HepG2 (cell line): Measurements from ENCODE around the gene U2AF1L4. TPM values are rescaled to one million over a fixed set of nuclear protein-coding genes. Genes with fewer than 3 reads are reported as not detected.

Experiments
- CBX1 ChIP-seq: IDR thresholded peaks from one replicate; pipeline ENCODE4 v1.6.1; 2016; ENCODE audit warnings: antibody characterized with exemption, low read depth
- GPN1 ChIP-seq: sonication (generic); formaldehyde crosslinking; IDR thresholded peaks from 2 replicates; pipeline ENCODE4 v1.5.1; 2020; ENCODE audit warnings: missing genetic modification reagents, borderline replicate concordance
- KLF16 ChIP-seq, 2 experiments: sonication (generic) in 1 of 2; formaldehyde crosslinking in 1 of 2; IDR thresholded peaks; 2 replicates each; pipeline versions ENCODE4 v1.6.1 to v1.8.0; 2016 to 2023; ENCODE audit warnings: missing genetic modification reagents in 2 of 2, missing compliant biosample characterization in 1 of 2
- MXI1 ChIP-seq: IDR thresholded peaks from 3 replicates; pipeline ENCODE4 v1.6.1; 2012; ENCODE audit warnings: low read depth, low read length, inconsistent platforms, borderline replicate concordance
- PAX8 ChIP-seq: sonication (generic); formaldehyde crosslinking; IDR thresholded peaks from 2 replicates; pipeline ENCODE4 v1.8.0; 2022; ENCODE audit warnings: mild to moderate bottlenecking, missing genetic modification reagents, borderline replicate concordance
- PTBP1 ChIP-seq: fragments of 200-400 bp; formaldehyde crosslinking; IDR thresholded peaks from 2 replicates; pipeline ENCODE4 v1.6.1; 2018; ENCODE audit warnings: low read length, low read depth; ENCODE audit not compliant: poor library complexity, severe bottlenecking
- REPIN1 ChIP-seq: sonication (generic); formaldehyde crosslinking; IDR thresholded peaks from 2 replicates; pipeline ENCODE4 v1.8.0; 2022; ENCODE audit warnings: missing genetic modification reagents, low read depth, mild to moderate bottlenecking, borderline replicate concordance
- RXRA ChIP-seq: sonication (generic); formaldehyde crosslinking; IDR thresholded peaks from 2 replicates; pipeline ENCODE4 v1.5.1; 2020; ENCODE audit warnings: missing genetic modification reagents
- SALL1 ChIP-seq: sonication (generic); formaldehyde crosslinking; IDR thresholded peaks from 2 replicates; pipeline ENCODE4 v1.8.0; 2022; ENCODE audit warnings: mild to moderate bottlenecking, missing genetic modification reagents
- SP2 ChIP-seq: sonication (generic); formaldehyde crosslinking; IDR thresholded peaks from 2 replicates; pipeline ENCODE4 v1.5.1; 2020; ENCODE audit warnings: mild to moderate bottlenecking, missing genetic modification reagents
- ZFX ChIP-seq: sonication (generic); formaldehyde crosslinking; IDR thresholded peaks from 2 replicates; pipeline ENCODE4 v1.4.0; 2020; ENCODE audit warnings: mild to moderate bottlenecking, low read depth, missing genetic modification reagents, moderate library complexity
- ZNF337 ChIP-seq: sonication (generic); formaldehyde crosslinking; IDR thresholded peaks from 2 replicates; pipeline ENCODE4 v1.5.1; 2020; ENCODE audit warnings: missing genetic modification reagents, low read depth, mild to moderate bottlenecking, borderline replicate concordance
- ZNF34 ChIP-seq: sonication (generic); formaldehyde crosslinking; IDR thresholded peaks from 2 replicates; pipeline ENCODE4 v1.4.0; 2020; ENCODE audit warnings: mild to moderate bottlenecking, missing genetic modification reagents, borderline replicate concordance
- ZNF501 ChIP-seq: sonication (generic); formaldehyde crosslinking; IDR thresholded peaks from 2 replicates; pipeline ENCODE4 v1.5.1; 2020; ENCODE audit warnings: mild to moderate bottlenecking, moderate library complexity, missing genetic modification reagents
- ZNF792 ChIP-seq: IDR thresholded peaks from 2 replicates; pipeline ENCODE4 v1.6.1; 2016
- ZSCAN25 ChIP-seq: sonication (generic); formaldehyde crosslinking; IDR thresholded peaks from 2 replicates; pipeline ENCODE4 v1.8.0; 2022; ENCODE audit warnings: mild to moderate bottlenecking, missing genetic modification reagents
- polyA plus RNA-seq, 8 experiments: library from polyadenylated mRNA; depleted of rRNA in 3 of 8; stranded (reverse) in 7 of 8; unstranded in 1 of 8; fragments of >200 nt; fragmentation: Illumina TruSeq in 4 of 8; extraction: Trizol in 4 of 8; gene quantifications; 2 replicates each; pipeline versions ENCODE4 v1.2.1 to v1.2.3, GENCODE V29; 2011 to 2016; ENCODE audit warnings: low read depth in 4 of 8, missing spikeins in 1 of 8, mixed read lengths in 1 of 8; ENCODE audit not compliant: insufficient read depth in 1 of 8
- total RNA-seq, 5 experiments: library from RNA; depleted of rRNA; stranded (reverse); fragments of >200 nt; fragmentation: Illumina TruSeq; extraction: Trizol; gene quantifications; 2 replicates each; pipeline ENCODE4 v1.2.3, GENCODE V29; 2016; ENCODE audit warnings: low read depth in 1 of 5
- TF ChIP-seq, protein P1 (sequence below): sonication (generic); formaldehyde crosslinking; IDR thresholded peaks from 2 replicates; pipeline ENCODE4 v1.9.0; 2022; ENCODE audit warnings: missing genetic modification reagents, mild to moderate bottlenecking, borderline replicate concordance
- TF ChIP-seq, protein P2 (sequence below): sonication (generic); formaldehyde crosslinking; IDR thresholded peaks from 2 replicates; pipeline ENCODE4 v1.9.0; 2021; ENCODE audit warnings: missing genetic modification reagents, borderline replicate concordance
- TF ChIP-seq, protein P3 (sequence below): sonication (generic); formaldehyde crosslinking; IDR thresholded peaks from 2 replicates; pipeline ENCODE4 v1.4.0; 2020; ENCODE audit warnings: missing genetic modification reagents
- TF ChIP-seq, protein P4 (sequence below): sonication (generic); formaldehyde crosslinking; IDR thresholded peaks from 2 replicates; pipeline ENCODE4 v1.8.0; 2022; ENCODE audit warnings: mild to moderate bottlenecking, missing genetic modification reagents, moderate library complexity
- TF ChIP-seq, protein P5 (sequence below): sonication (generic); formaldehyde crosslinking; IDR thresholded peaks from 2 replicates; pipeline ENCODE4 v1.4.0; 2020; ENCODE audit warnings: missing genetic modification reagents, low read depth, mild to moderate bottlenecking, borderline replicate concordance

Gene U2AF1L4
- total and polyA plus RNA-seq, 2 of the 13 experiments (the other 11 are each of a cell fraction or from before 2014, with no cell fraction given) = 7.9 to 15.4 TPM

DNA sequence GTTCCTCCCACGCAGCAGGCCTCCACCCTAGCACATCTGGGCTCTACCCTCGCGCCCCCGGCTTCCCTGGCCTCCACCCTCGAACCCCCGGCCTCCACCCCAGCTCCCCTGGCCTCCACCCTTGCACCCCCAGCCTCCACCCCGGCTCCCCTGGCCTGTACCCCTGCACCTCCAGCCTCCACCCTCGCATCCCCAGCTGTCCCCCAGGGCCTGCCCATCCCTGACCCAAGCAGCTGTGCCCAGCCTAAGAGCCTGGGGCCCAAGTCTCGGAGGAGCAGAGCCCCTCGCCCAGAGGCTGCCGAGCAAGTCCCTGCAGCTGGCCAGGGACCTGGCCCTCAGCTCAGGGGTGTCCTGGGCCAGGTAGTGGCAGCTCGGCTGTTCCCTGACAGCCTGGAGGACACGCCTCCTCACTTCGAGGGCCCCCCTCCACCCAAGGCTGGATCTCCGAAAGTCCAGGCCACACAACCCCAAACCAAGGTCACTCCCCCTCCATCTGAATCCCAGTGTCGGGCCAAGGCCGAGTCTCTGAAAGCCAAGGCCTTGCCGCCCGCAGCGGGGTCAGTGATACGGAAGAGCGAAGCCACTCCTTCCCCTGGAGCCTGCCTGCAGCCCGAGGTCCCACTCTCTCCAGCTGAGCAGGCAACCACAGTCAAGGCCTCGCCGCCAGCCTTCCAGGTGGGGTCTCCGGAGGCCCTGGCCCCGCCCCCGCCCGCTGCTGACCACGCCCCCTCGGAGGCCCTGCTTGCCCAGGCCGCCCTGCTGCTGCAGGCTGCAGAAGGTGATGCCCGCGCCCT lies 22.3 kb upstream of the U2AF1L4 start (continued):
- TF ChIP-seq, protein P1, sequence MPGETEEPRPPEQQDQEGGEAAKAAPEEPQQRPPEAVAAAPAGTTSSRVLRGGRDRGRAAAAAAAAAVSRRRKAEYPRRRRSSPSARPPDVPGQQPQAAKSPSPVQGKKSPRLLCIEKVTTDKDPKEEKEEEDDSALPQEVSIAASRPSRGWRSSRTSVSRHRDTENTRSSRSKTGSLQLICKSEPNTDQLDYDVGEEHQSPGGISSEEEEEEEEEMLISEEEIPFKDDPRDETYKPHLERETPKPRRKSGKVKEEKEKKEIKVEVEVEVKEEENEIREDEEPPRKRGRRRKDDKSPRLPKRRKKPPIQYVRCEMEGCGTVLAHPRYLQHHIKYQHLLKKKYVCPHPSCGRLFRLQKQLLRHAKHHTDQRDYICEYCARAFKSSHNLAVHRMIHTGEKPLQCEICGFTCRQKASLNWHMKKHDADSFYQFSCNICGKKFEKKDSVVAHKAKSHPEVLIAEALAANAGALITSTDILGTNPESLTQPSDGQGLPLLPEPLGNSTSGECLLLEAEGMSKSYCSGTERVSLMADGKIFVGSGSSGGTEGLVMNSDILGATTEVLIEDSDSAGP (CRISPR knock-in tag) = peak; percentile 53
- TF ChIP-seq PTBP1 = no peak
- no peak for TF ChIP-seq GPN1 (CRISPR knock-in tag)
- peak; percentile 56; the same call in 1 of the 2 replicates for TF ChIP-seq RXRA (CRISPR knock-in tag)
- TF ChIP-seq, protein P2, sequence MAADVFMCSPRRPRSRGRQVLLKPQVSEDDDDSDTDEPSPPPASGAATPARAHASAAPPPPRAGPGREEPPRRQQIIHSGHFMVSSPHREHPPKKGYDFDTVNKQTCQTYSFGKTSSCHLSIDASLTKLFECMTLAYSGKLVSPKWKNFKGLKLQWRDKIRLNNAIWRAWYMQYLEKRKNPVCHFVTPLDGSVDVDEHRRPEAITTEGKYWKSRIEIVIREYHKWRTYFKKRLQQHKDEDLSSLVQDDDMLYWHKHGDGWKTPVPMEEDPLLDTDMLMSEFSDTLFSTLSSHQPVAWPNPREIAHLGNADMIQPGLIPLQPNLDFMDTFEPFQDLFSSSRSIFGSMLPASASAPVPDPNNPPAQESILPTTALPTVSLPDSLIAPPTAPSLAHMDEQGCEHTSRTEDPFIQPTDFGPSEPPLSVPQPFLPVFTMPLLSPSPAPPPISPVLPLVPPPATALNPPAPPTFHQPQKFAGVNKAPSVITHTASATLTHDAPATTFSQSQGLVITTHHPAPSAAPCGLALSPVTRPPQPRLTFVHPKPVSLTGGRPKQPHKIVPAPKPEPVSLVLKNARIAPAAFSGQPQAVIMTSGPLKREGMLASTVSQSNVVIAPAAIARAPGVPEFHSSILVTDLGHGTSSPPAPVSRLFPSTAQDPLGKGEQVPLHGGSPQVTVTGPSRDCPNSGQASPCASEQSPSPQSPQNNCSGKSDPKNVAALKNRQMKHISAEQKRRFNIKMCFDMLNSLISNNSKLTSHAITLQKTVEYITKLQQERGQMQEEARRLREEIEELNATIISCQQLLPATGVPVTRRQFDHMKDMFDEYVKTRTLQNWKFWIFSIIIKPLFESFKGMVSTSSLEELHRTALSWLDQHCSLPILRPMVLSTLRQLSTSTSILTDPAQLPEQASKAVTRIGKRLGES (CRISPR knock-in tag) = no peak
- TF ChIP-seq CBX1 = no peak
- TF ChIP-seq ZNF34 = no peak
- no peak for TF ChIP-seq ZNF337 (CRISPR knock-in tag)
- TF ChIP-seq, protein P3, sequence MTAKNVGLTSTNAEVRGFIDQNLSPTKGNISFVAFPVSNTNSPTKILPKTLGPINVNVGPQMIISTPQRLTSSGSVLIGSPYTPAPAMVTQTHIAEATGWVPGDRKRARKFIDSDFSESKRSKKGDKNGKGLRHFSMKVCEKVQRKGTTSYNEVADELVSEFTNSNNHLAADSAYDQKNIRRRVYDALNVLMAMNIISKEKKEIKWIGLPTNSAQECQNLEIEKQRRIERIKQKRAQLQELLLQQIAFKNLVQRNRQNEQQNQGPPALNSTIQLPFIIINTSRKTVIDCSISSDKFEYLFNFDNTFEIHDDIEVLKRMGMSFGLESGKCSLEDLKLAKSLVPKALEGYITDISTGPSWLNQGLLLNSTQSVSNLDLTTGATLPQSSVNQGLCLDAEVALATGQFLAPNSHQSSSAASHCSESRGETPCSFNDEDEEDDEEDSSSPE (CRISPR knock-in tag) = 0 out of 2 replicates have a peak, but pooled peaks have one; percentile 21
- TF ChIP-seq, protein P4, sequence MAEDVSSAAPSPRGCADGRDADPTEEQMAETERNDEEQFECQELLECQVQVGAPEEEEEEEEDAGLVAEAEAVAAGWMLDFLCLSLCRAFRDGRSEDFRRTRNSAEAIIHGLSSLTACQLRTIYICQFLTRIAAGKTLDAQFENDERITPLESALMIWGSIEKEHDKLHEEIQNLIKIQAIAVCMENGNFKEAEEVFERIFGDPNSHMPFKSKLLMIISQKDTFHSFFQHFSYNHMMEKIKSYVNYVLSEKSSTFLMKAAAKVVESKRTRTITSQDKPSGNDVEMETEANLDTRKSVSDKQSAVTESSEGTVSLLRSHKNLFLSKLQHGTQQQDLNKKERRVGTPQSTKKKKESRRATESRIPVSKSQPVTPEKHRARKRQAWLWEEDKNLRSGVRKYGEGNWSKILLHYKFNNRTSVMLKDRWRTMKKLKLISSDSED (CRISPR knock-in tag) = no peak
- TF ChIP-seq KLF16 (CRISPR knock-in tag; IDR thresholded peaks at IDR 0.05) = no peak
- peak; percentile 81 for TF ChIP-seq ZFX
- TF ChIP-seq ZNF792 = 0 out of 2 replicates have a peak, but pooled peaks have one; percentile 37
- TF ChIP-seq, protein P5, sequence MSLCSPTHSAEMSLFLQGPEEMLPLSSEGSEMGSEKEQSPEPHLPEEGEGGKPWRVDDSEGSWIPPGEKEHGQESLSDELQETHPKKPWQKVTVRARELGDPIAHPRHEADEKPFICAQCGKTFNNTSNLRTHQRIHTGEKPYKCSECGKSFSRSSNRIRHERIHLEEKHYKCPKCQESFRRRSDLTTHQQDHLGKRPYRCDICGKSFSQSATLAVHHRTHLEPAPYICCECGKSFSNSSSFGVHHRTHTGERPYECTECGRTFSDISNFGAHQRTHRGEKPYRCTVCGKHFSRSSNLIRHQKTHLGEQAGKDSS (CRISPR knock-in tag) = no peak
- TF ChIP-seq SALL1 (CRISPR knock-in tag) = no peak
- TF ChIP-seq PAX8 (CRISPR knock-in tag) = no peak
- no peak; the same call in 1 of the 2 replicates for TF ChIP-seq REPIN1 (CRISPR knock-in tag)
- TF ChIP-seq MXI1 = peak; percentile 22; the same call in 1 of the 3 replicates
- TF ChIP-seq SP2 (CRISPR knock-in tag) = no peak
- TF ChIP-seq ZNF501 (CRISPR knock-in tag) = no peak
- no peak for TF ChIP-seq ZSCAN25 (CRISPR knock-in tag)
